ENCODE results near the gene SYT12. TPM values are rescaled to one million over a fixed set of nuclear protein-coding genes. Genes with fewer than 3 reads are reported as not detected.

The SYT12 gene
- total RNA-seq, 1 donor from 2014 or later = 0.67 TPM

GRCh38 chr11:67083786-67084366, 60.9 kb downstream of the SYT12 start:
- Mint-ChIP-seq H3K27ac (no peak overlapping the region), H3K36me3 (no peaks in the 10 kb centered on the region), H3K9me3 (peaks cover 2% of the 10 kb centered on the region), H3K4me1 (peaks cover 12% of the 10 kb centered on the region), H3K27me3 (ENCODE audit: insufficient read depth, low read depth) (peaks cover 7% of the 10 kb centered on the region), H3K4me3 (no peak overlapping the region)
- H3K4me3 ChIP-seq = no peak overlapping the region
- no peaks in the 10 kb centered on the region for H3K27me3 ChIP-seq
- H3K36me3 ChIP-seq = no peaks in the 10 kb centered on the region
- H4K20me1 ChIP-seq (ENCODE audit: low read depth) = no peaks in the 10 kb centered on the region
- no peak for DNase-seq (ENCODE audit: low spot score)
- TF ChIP-seq CTCF (IDR thresholded peaks at IDR 0.05) (no peak), EZH2phosphoT487 (IDR thresholded peaks at IDR 0.05) (no peak), EZH2 (IDR thresholded peaks at IDR 0.05) (no peak)
- peaks cover 3% of the 10 kb centered on the region for H3F3A ChIP-seq (ENCODE audit: low read depth)
- no peak overlapping the region for H3K9ac ChIP-seq
- no peaks in the 10 kb centered on the region for H3K9me3 ChIP-seq (ENCODE audit: low read depth)
- no peaks in the 10 kb centered on the region for H3K4me1 ChIP-seq
- H3K4me2 ChIP-seq = no peak overlapping the region
- no peak overlapping the region for H2AFZ ChIP-seq (replicated peaks)
- no peak overlapping the region for H3K27ac ChIP-seq
- H3K79me2 ChIP-seq (ENCODE audit: low read depth) = no peaks in the 10 kb centered on the region

- H3K9me3 Mint-ChIP-seq = peaks cover 2% of the 10 kb centered on the region
- DNase-seq (ENCODE audit: low spot score) = no peak
- no peak overlapping the region for H3K27ac ChIP-seq
These were observed 62.7 kb downstream of the SYT12 start for GRCh38 chr11:67085617-67086016.

GRCh38 chr11:67090717-67091116, 67.8 kb downstream of the SYT12 start:
- Histone ChIP-seq H3K36me3 (no peaks in the 10 kb centered on the region), H3K4me3 (no peak overlapping the region), H3K27ac (no peak overlapping the region), H3K27me3 (no peaks in the 10 kb centered on the region), H3K4me2 (no peak overlapping the region), H3K9me3 (ENCODE audit: low read depth) (no peaks in the 10 kb centered on the region), H4K20me1 (ENCODE audit: low read depth) (no peaks in the 10 kb centered on the region), H2AFZ (replicated peaks) (no peak overlapping the region), H3F3A (ENCODE audit: low read depth) (no peaks in the 10 kb centered on the region), H3K9ac (no peak overlapping the region), H3K79me2 (ENCODE audit: low read depth) (no peaks in the 10 kb centered on the region), H3K4me1 (no peaks in the 10 kb centered on the region)
- H3K9me3 Mint-ChIP-seq = no peaks in the 10 kb centered on the region
- H3K4me3 Mint-ChIP-seq = no peak overlapping the region
- H3K4me1 Mint-ChIP-seq = peaks cover 4% of the 10 kb centered on the region
- no peak for DNase-seq (ENCODE audit: low spot score)
- no peaks in the 10 kb centered on the region for H3K36me3 Mint-ChIP-seq
- H3K27me3 Mint-ChIP-seq (ENCODE audit: insufficient read depth, low read depth) = peaks cover 9% of the 10 kb centered on the region
- no peak for TF ChIP-seq EZH2 (IDR thresholded peaks at IDR 0.05)
- no peak overlapping the region for H3K27ac Mint-ChIP-seq

More at GRCh38 chr11:67085617-67086016, 62.7 kb downstream of the SYT12 start:
- Histone ChIP-seq H4K20me1 (ENCODE audit: low read depth) (no peaks in the 10 kb centered on the region), H3K4me2 (no peak overlapping the region), H3K4me3 (no peak overlapping the region), H3K27me3 (no peaks in the 10 kb centered on the region), H3K9ac (no peak overlapping the region), H3K9me3 (ENCODE audit: low read depth) (no peaks in the 10 kb centered on the region), H3K36me3 (no peaks in the 10 kb centered on the region), H3F3A (ENCODE audit: low read depth) (peaks cover 3% of the 10 kb centered on the region), H3K4me1 (no peaks in the 10 kb centered on the region), H3K79me2 (ENCODE audit: low read depth) (no peaks in the 10 kb centered on the region), H2AFZ (replicated peaks) (no peak overlapping the region)
- H3K27me3 Mint-ChIP-seq (ENCODE audit: insufficient read depth, low read depth) = peaks cover 5% of the 10 kb centered on the region
- H3K36me3 Mint-ChIP-seq = no peaks in the 10 kb centered on the region
- no peak for TF ChIP-seq EZH2 (IDR thresholded peaks at IDR 0.05)
- TF ChIP-seq CTCF (IDR thresholded peaks at IDR 0.05) = no peak
- TF ChIP-seq EZH2phosphoT487 (IDR thresholded peaks at IDR 0.05) = no peak
- no peak overlapping the region for H3K4me3 Mint-ChIP-seq
- no peak overlapping the region for H3K27ac Mint-ChIP-seq
- peaks cover 9% of the 10 kb centered on the region for H3K4me1 Mint-ChIP-seq

- Mint-ChIP-seq H3K27ac (no peak overlapping the region), H3K9me3 (no peaks in the 10 kb centered on the region), H3K4me3 (no peak overlapping the region), H3K4me1 (peaks cover 4% of the 10 kb centered on the region), H3K36me3 (no peaks in the 10 kb centered on the region), H3K27me3 (ENCODE audit: insufficient read depth, low read depth) (peaks cover 11% of the 10 kb centered on the region)
- no peak for DNase-seq (ENCODE audit: low spot score)
- H3K79me2 ChIP-seq (ENCODE audit: low read depth) = no peaks in the 10 kb centered on the region
- no peak overlapping the region for H3K9ac ChIP-seq
- H3K27ac ChIP-seq = no peak overlapping the region
- H2AFZ ChIP-seq (replicated peaks) = no peak overlapping the region
- H3K27me3 ChIP-seq = no peaks in the 10 kb centered on the region
- TF ChIP-seq EZH2 (IDR thresholded peaks at IDR 0.05) = no peak
- no peak for TF ChIP-seq EZH2phosphoT487 (IDR thresholded peaks at IDR 0.05)
- H3K4me2 ChIP-seq = no peak overlapping the region
- H3K4me3 ChIP-seq = no peak overlapping the region
- H3K36me3 ChIP-seq = no peaks in the 10 kb centered on the region
- no peaks in the 10 kb centered on the region for H3K4me1 ChIP-seq
- no peaks in the 10 kb centered on the region for H3K9me3 ChIP-seq (ENCODE audit: low read depth)
- H4K20me1 ChIP-seq (ENCODE audit: low read depth) = no peaks in the 10 kb centered on the region
- no peaks in the 10 kb centered on the region for H3F3A ChIP-seq (ENCODE audit: low read depth)
These were observed 72.2 kb downstream of the SYT12 start for GRCh38 chr11:67095214-67095507.

Measured in neural progenitor cell (in vitro differentiated cells).